NCI-H1417 treated with DMSO at 0.1 percent for 48 hours (cell line): Measurements from ENCODE around the gene IGFBP7.

Source experiments
- DNase-seq: peaks from one replicate; lab custom pipeline; 2025; lab: John Stamatoyannopoulos, UW

The IGFBP7 gene, protein sequence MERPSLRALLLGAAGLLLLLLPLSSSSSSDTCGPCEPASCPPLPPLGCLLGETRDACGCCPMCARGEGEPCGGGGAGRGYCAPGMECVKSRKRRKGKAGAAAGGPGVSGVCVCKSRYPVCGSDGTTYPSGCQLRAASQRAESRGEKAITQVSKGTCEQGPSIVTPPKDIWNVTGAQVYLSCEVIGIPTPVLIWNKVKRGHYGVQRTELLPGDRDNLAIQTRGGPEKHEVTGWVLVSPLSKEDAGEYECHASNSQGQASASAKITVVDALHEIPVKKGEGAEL

DNA sequence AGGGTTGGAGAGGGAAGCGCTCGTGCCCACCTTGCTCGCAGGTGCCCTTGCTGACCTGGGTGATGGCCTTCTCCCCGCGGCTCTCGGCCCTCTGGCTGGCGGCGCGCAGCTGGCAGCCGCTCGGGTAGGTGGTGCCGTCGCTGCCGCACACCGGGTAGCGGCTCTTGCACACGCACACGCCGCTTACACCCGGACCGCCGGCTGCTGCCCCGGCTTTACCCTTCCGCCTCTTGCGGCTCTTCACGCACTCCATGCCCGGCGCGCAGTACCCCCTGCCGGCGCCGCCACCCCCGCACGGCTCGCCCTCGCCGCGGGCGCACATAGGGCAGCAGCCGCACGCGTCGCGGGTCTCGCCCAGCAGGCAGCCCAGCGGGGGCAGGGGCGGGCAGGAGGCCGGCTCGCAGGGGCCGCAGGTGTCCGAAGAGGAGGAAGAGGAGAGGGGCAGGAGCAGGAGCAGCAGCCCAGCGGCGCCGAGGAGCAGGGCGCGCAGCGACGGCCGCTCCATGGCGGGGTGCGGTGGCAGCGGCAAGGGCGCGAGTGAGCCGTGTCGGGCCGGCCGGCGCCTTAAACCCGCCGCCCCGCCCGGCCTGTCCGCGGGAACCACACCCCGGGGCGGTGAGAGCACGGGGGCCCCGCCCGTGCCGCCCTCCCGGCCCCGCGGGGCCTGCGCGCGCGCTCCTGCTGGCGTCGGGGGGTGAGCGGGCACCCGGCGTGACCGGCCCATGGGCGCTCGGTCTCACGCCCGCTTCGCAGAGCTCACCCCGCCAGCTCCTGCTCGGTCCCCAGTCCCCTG lies at the start of gene IGFBP7:
Gene IGFBP7 (minus strand): TSS at position 539 of the 793 bp plus-strand sequence. CDS start 34 bp downstream, at position 505.
- no peak for DNase-seq

DNA sequence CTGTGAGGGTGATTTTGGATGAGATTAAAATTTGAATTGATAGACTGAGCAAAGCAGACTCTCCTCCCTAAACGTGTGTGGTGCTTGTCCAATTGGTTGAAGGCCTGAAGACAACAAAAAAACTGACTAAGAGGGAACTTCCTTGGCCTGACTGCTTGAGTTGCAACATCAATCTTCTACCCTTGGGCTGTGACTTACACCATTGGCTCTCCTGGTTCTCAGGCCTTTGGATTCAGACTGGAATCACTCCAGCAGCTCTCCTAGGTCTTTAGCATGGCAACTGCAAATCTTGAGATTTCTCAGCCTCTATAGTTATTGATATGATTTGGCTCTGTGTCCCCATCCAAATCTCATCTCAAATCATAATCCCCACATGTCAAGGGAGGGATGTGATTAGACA lies 49.7 kb upstream of the IGFBP7 start:
- DNase-seq = no peak

DNA sequence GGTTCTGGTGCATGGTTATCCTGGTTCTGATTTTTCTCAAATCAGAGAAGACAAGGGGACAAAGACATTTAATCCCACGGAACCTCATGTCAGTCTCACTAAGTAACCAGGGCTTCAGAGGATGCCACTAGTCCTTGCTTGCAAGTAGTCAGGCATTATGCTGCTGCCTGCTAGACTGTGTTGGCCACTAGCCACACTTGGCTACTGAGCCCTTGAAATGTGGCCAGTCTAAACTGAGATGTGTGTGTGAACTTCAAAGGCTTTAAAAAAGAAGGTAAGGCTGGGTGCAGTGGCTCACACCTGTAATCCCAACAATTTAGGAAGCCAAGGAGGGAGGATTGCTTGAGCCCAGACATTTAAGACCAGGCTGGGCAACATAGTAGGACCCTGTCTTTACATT lies 48.6 kb upstream of the IGFBP7 start:
- DNase-seq = no peak

DNA sequence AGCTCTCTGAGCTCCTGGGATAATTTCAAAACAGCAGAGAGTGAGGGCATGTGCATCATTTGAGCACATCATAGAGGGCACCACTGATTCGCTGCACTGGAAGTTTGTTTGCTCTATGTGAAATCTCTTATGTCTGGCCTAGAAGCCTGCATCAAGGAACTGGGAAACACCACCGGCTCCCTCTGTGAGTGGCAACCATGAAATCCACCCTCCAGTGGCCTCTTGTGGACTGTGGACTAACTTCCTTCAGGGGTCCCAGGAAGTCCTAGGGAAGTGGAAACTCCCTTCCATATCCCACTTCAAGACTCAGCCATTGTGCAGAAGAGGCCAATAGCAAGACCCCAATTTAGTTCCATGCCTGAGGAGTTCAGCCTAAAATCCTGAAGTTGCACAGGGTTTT lies 48.0 kb upstream of the IGFBP7 start:
- no peak for DNase-seq

DNA sequence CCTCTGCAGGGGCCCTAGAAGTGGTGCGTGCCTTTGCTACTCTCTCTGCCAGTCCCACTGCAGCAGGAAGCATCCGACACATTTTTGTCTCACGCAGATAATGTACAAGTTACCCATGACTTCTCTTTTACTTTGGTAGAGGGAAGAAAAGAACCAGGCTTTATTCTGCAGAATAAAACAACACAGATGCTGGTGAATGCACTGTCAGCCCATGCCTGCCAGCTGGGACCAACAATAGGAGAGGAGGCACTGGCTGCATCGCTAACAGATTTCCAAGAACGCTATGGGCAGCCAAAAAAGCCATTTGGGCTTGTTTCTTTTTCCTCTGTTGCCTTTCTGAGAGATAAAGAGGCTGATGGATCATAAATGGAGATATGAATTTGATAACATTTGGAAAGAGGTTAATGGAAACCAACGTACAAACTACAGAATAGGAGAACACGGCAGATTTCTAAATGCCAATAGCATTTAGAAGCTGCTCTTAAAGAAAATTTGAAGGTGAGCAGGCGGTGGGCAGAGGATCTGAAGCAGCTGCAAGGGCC lies 47.5 kb upstream of the IGFBP7 start:
- no peak for DNase-seq

DNA sequence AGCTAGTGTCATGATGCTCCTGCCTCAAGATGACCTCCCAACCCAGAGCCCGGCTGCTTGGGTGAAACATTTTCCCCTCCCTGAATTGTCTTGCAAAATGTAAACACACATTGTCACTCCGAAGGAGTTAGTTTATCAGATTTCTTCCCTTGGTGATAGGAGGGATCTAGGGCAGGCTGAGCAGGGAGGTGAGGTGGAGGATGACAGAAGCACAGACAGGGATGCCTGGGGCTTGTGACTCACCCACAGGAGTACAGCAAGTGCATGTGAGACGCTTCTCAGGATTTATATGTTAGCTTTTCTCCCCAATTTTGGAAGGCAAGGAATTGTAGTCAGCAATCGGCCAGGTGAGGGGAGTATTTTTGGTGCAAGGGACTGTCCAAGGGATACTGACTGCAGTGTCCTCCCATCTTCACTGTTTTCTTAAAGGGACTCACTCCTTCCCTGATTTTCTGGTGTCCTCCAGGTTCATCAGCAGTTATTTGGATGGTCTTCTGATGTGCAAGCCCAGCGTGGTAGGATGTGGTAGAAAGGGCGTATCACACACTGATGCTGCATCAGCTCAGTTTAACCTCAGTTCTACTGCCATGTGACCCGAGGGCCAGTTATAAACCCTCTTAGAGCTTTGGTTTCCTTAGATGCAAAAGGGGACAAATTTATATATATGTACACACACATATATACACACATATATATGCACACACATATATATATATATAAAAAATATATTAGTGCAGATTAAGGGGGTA lies 46.2 kb upstream of the IGFBP7 start:
- no peak for DNase-seq

DNA sequence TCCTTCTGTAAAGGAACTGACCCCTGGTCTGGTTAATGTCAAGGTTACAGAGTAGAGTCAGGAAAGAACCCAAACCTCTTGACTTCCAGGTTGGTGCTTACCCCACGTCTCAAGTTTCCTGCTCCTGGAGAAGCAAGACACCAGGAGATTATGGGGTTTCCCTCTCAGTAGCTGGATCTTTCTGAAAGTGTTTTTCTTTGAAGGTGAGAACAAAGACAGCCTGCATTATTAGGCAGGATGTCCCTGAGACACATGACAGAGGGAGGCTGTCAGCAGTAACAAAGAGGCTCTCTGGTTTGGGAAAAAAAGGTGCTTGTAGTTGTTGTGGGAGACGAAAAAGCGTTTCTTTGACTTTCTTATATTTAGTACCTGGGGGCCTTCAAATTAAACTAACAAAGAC lies 44.7 kb upstream of the IGFBP7 start:
- no peak for DNase-seq

DNA sequence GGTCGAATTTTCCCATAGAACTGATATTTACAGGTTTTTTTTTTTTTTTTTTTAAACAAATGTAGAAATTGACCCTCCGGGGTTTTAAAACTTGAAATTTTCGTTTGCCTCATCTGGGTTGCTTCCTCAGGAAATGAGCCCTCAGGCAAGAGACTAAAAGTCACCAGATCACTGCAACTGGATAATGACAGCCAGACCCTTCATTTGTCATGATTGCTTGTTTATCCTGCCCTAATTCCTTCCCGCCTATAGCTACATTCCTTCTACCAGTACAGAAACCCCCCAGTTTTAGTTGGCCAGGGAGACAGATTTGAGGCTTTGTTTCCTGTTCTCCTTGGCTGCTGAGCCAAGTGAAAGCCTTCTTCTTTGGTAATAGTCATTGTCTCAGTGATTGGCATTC lies 44.0 kb upstream of the IGFBP7 start:
- DNase-seq = no peak

DNA sequence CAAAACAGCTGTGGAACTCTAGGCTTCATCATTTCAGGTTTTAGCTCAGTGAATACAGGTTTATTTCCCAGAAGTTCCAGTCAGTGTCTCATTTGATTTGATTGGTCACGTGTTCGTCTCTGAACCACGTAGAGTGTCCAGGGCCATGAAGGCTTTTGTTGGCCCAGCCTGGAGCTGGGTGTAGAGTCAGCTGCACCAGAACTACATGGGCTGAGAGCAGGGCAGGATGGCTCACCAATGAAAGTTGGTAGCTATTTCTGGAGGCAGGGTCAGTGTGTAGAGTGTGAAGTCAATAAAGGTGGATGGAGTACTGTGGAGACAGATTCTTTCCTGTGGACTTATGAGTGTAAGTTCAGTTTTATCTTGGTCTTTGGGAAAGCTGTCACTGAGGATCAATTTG lies 43.0 kb upstream of the IGFBP7 start:
- DNase-seq = no peak

DNA sequence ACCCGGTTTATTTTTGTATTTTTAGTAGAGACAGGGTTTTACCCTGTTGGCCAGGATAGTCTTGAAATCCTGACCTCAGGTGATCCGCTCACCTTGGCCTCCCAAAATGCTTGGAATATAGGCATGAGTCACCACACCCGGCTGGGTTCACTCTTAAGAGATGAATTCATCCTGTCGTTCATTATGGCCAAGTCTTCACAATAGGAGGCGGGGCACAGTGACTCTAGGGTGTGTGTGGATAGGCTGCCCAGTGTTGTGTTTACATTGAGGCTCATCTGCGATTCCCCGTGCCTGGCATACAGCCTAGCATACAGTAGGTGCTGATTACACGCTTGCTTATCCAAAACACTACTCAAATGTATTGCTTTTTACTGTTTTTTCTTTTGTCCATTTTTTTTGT lies 41.3 kb upstream of the IGFBP7 start:
- DNase-seq = no peak

DNA sequence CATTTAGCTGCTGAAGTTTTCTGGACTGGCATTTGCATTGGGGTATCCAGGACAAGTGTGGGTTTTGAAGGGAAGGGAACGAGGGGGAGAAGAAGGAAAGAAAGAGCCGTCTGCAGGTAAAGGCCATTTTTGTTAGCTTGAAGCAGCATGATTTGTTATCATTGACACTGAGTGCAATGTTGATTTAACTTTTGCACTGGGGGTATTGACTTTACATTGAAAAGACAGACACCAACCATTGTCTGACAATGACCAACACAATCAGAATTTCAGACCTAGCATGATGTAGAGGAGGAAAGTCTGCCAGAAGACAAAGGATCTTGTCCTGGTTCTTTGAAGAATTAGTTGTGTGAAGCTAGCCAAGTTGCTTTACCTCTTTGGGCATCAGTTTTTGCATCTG lies 39.6 kb upstream of the IGFBP7 start:
- DNase-seq = no peak

DNA sequence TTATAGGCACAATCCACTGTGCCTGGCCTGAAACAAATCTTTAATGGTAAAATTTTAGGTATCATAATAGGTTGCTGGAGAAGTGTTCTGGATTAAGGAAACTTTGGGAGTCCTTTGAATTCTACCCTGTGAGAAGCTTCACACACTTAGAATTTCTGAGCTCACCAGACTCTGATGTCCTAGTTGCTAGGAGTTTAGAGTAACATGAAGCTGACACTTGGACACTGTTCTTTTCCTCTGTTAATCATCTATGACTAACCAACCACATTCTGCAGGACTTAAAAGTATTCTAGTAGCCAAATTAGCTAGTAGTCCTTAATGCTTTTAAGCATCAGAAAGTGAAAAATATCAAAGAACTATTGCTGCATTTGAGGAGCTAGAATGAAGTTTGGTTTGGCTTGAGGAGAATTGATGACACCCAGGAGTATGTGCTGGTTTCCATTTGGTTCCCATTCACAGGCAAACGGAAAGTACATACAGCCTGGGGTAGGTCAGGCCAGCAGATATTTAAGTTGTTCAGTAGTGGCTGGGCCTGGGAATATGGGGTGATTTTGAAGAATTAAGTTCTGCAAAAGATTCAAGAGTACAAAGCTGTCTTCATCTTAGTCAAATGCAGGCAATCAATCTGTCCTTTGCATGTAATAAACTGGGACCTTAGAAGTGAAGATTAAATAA lies 38.8 kb upstream of the IGFBP7 start:
- no peak for DNase-seq

DNA sequence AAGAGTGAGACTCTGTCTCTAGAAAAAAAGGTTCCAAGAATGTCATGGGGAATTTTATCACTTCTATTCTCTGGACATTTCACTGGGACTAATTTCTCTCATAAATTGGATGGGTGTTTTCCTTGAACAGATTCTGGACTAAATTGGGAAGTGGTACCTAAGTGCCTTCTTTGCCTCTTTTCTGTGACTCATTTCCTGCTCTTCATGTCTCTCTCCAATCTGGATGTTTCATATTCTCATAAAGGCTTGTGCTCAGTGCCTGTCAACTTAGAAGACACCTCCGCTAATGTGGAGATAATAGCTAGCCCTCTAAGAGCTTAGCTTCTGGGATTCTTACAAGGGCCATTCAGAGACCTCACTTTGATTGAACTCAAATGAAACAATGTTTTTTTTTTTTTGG lies 38.0 kb upstream of the IGFBP7 start:
- no peak for DNase-seq

DNA sequence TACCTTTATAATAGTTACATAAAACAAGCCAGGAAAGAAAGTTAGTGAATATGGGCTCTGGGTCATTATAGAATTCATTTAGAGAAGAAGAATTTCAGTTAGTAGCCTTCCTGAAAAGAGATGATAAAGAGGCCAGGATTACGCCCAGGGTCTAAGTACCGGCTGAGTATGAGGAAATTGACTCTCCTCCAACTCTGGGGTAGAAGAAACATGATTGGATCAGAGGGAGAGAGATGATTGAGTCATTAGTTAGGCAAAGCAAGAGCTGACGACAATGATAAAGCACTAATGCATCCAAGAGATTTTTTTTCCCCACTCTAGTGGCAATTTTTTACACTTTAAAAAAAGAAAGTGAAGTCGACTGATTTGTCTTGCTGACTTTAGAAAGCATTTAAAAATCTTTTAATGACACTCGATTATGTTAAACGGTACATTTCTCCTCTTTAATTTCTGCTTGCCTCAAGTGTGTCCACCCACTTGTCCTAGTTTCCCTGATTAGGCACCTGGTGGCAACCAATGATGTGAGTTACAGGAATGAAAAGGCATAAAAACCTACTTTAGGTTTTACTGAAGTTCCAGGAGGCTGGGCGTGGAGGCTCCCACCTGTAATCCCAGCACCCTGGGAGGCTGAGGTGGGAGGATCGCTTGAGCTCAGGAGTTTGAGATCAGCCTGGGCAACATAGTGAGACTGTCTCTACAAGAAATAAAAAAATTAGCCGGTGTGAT lies 37.3 kb upstream of the IGFBP7 start:
- DNase-seq = no peak

DNA sequence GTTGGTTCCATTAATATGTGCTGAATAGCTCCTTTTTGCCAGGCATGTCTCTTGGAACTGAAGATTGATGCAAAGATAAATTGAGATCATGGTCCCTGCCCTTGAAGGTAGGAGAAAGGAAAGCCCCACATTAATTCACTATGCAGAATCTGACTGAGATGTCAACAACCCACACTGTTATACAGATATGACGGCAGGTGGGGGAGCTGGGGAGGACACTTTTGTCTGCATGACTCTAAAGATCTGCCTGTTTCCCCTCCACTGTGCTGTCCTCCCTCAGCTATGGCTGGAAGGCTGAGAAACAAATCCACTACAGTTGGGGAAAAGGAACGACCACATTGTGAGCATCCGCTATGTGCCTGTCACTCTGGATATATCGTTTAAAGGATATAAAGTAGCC lies 36.3 kb upstream of the IGFBP7 start:
- DNase-seq = no peak

DNA sequence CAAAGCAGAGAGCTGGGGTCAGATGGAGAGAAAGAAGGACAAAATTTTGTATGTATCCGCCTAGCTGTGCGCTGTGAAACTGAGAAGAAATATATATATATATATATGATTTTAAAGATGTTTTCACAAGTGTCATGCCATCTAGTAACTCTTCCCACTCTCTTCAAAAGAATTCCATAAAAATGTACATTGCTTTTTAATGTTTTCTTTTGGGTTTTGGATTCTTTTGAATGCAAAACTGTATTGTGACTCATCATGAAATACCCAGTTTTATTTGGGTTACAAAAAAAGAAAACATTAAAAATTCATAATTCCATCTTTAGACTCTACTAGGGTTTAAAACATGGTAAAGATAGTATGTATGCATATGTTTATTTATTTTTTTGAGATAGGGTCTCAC lies 34.3 kb upstream of the IGFBP7 start:
- DNase-seq = no peak

DNA sequence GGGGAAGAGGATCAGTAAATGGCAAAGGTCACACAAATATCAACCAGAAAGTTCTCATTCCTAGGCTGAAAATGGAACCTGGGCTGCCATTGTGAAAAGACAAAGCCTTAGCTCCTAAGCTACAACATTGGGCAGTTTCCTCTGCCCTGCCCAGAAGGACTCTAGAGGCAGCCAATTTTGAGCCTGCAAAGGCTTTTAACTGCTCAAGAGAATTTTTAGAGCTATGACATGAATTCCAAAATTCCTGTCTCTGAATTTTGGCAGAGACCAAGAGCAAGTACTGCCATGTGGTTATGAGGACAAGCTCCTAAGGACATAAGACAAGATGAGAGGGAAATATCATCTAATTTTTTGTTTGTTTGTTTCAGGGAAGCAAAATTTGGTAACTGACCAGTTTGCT lies 29.6 kb upstream of the IGFBP7 start:
- no peak for DNase-seq

DNA sequence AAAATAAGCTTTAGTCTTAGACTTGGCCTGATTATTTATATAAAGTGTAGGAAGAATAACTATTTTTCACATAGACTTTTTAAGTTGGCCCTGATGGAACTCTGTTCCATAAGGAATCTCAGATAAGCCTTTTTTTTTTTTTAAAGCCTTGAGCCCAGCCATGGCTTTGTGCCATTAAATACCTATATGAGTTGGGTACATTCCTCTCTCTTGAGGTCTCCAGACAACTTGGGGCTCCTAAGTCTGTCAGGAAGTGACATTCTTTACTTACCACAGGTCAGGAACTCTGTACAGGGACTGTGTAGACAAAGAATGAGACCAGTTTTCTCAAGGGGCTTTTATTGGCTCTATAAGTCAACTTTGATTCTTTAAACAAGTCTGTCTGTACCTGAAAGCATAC lies 27.1 kb upstream of the IGFBP7 start:
- DNase-seq = no peak

DNA sequence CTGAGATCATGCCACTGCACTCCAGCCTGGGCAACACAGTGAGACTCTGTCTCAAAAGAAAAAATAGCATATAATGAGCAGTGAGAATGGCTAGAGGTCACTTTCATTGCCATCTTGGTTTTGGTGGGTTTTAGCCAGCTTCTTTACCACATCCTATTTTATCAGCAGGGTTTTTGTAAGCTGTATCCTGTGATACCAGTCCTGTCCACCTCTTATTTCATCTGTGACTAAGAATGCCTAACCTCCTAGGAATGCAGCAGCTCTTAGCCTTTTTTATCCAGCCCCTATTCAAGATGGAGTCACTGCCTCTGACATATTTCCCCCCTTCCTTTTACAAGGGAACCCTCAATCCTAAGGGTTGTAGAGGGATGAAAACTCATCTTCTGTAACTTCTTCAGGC lies 26.1 kb upstream of the IGFBP7 start:
- no peak for DNase-seq

DNA sequence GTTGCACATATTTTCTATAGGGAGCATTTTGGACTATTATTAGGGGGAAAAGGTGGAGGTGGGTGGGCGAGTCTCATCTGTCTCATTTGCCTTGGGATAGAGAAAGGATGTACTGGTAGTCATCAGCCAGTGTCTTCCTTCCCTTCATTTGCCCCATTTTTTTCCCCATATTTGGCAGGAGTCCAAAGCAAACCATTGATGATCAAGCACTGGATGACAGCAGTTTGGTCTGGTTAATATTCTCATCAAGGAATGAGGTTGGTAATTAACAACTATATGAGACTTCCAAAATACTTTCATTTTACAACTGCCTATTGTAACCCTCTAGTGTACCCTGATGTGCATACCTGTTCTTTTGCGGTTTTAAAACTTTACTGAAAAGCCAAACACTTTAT lies 22.6 kb upstream of the IGFBP7 start:
- DNase-seq = no peak
